IMR-90 (cell line): ENCODE data around the gene HSF2BP. TPM values are rescaled to one million over a fixed set of nuclear protein-coding genes. Genes with fewer than 3 reads are reported as not detected.
"Not testable (repeated sequence)": the region's sequence is repeated elsewhere in the genome, so short reads cannot be mapped to it uniquely, and the experiment has no call there.

Experiments
- ATAC-seq: fragments of 200-7000 bp; cut with Tn5 transposase; 2 replicates; pipeline ENCODE4 v1.9.1; 2020; ENCODE audit warnings: low read depth, mild to moderate bottlenecking, moderate library complexity
- BruUV-seq: library from RNA; stranded (reverse); fragments of 400-500 nt; replicated peaks from 2 replicates; lab custom pipeline; 2021; lab: Mats Ljungman, UMichigan
- CTCF ChIA-PET: fragments of 300-600 bp; formaldehyde crosslinking; extraction: SDS; loops from one replicate; lab custom pipeline; 2021; ENCODE audit warnings: antibody characterized with exemption; lab: Yijun Ruan, JAX
- POLR2A ChIA-PET: fragments of 300-600 bp; sonication (Branson Sonifier 250); formaldehyde crosslinking; loops from one replicate; lab custom pipeline; 2022; ENCODE audit warnings: antibody characterized with exemption; ENCODE audit not compliant: unreplicated experiment; lab: Charles Lee
- DNase-seq: peaks from one replicate; pipeline ENCODE4 v3.0.0; 2013
- H2AFZ ChIP-seq: replicated peaks from 2 replicates; pipeline ENCODE3; 2013; ENCODE audit warnings: low read length, mild to moderate bottlenecking; ENCODE audit not compliant: poor library complexity
- H2AK5ac ChIP-seq: 2 replicates; pipeline ENCODE4 v1.6.1; 2013; ENCODE audit warnings: low read depth, low read length, inconsistent platforms
- H2AK9ac ChIP-seq: replicated peaks from 2 replicates; pipeline ENCODE3; 2013; ENCODE audit warnings: mild to moderate bottlenecking, low read depth, low read length, moderate library complexity; ENCODE audit not compliant: poor library complexity
- H2BK120ac ChIP-seq: 2 replicates; pipeline ENCODE4 v1.6.1; 2013; ENCODE audit warnings: low read depth, low read length, inconsistent platforms
- H2BK15ac ChIP-seq: 3 replicates; pipeline ENCODE4 v1.6.1; 2013; ENCODE audit warnings: low read depth, low read length, inconsistent platforms
- H2BK20ac ChIP-seq: 2 replicates; pipeline ENCODE4 v1.6.1; 2013; ENCODE audit warnings: low read depth, mild to moderate bottlenecking, inconsistent platforms, low read length, moderate library complexity
- H2BK5ac ChIP-seq: 2 replicates; pipeline ENCODE4 v1.6.1; 2013; ENCODE audit warnings: mild to moderate bottlenecking, low read depth, low read length, inconsistent platforms; ENCODE audit not compliant: poor library complexity, severe bottlenecking
- H3K14ac ChIP-seq: replicated peaks from 2 replicates; pipeline ENCODE4 v1.6.1; 2013; ENCODE audit warnings: low read depth, low read length, inconsistent platforms
- H3K18ac ChIP-seq: 2 replicates; pipeline ENCODE4 v1.6.1; 2013; ENCODE audit warnings: low read depth, low read length, control low read depth
- H3K23ac ChIP-seq: 2 replicates; pipeline ENCODE4 v1.6.1; 2013; ENCODE audit warnings: low read depth, low read length, inconsistent platforms
- H3K27ac ChIP-seq: 2 replicates; pipeline ENCODE4 v1.5.1; 2013; ENCODE audit warnings: mild to moderate bottlenecking, control low read depth, low read length; ENCODE audit not compliant: insufficient read depth
- H3K27me3 ChIP-seq: 2 replicates; pipeline ENCODE4 v1.6.1; 2013; ENCODE audit warnings: low read length; ENCODE audit not compliant: control insufficient read depth, insufficient read depth
- H3K36me3 ChIP-seq: 2 replicates; pipeline ENCODE4 v1.6.1; 2013; ENCODE audit warnings: low read length, mixed read lengths; ENCODE audit not compliant: control insufficient read depth, insufficient read depth
- H3K4ac ChIP-seq: 2 replicates; pipeline ENCODE4 v1.6.1; 2013; ENCODE audit warnings: low read depth, low read length, inconsistent platforms
- H3K4me1 ChIP-seq: 2 replicates; pipeline ENCODE4 v1.6.1; 2013; ENCODE audit warnings: low read length, mixed read lengths; ENCODE audit not compliant: control insufficient read depth, insufficient read depth
- H3K4me2 ChIP-seq: 2 replicates; pipeline ENCODE4 v1.6.1; 2013; ENCODE audit warnings: low read depth, mild to moderate bottlenecking, control low read depth, low read length, moderate library complexity
- H3K4me3 ChIP-seq: 2 replicates; pipeline ENCODE4 v1.5.1; 2013; ENCODE audit warnings: low read depth, mild to moderate bottlenecking, control low read depth, low read length, moderate library complexity; ENCODE audit not compliant: insufficient read depth
- H3K56ac ChIP-seq: 2 replicates; pipeline ENCODE4 v1.6.1; 2013; ENCODE audit warnings: low read length, inconsistent platforms; ENCODE audit not compliant: insufficient read depth; ENCODE audit errors: extremely low read depth
- H3K79me1 ChIP-seq, 2 experiments: 2 replicates each; pipeline ENCODE4 v1.6.1; 2013; ENCODE audit warnings: low read length in 2 of 2, inconsistent platforms in 1 of 2, low read depth in 1 of 2
- H3K9ac ChIP-seq: 2 replicates; pipeline ENCODE4 v1.6.1; 2013; ENCODE audit warnings: low read depth, low read length, control low read depth
- H3K9me1 ChIP-seq: 2 replicates; pipeline ENCODE4 v1.6.1; 2013; ENCODE audit warnings: low read length, inconsistent platforms; ENCODE audit not compliant: insufficient read depth
- H3K9me3 ChIP-seq: 2 replicates; pipeline ENCODE4 v1.6.1; 2013; ENCODE audit warnings: low read length; ENCODE audit not compliant: control insufficient read depth, insufficient read depth
- H4K20me1 ChIP-seq: 2 replicates; pipeline ENCODE4 v1.6.1; 2013; ENCODE audit warnings: low read length, inconsistent platforms; ENCODE audit not compliant: insufficient read depth
- H4K5ac ChIP-seq: 2 replicates; pipeline ENCODE4 v1.6.1; 2013; ENCODE audit warnings: mild to moderate bottlenecking, low read depth, low read length, control low read depth
- H4K8ac ChIP-seq, 2 experiments: 2 replicates each; pipeline ENCODE4 v1.6.1; 2013; ENCODE audit warnings: low read depth in 2 of 2, low read length in 2 of 2, control low read depth in 1 of 2, inconsistent platforms in 1 of 2
- H4K91ac ChIP-seq: 2 replicates; pipeline ENCODE4 v1.6.1; 2013; ENCODE audit warnings: low read depth, low read length, inconsistent platforms; ENCODE audit not compliant: insufficient read depth
- WGBS, 2 experiments: methylation state at CpG; one replicate each; pipeline versions ENCODE4 v1.1.5 to v1.1.7; 2013; ENCODE audit warnings: missing lambda C conversion rate in 2 of 2; ENCODE audit not compliant: insufficient read length in 1 of 2; ENCODE audit errors: extremely low coverage in 2 of 2; 5-methylcytosine and 5-hydroxymethylcytosine counted together
- dilution Hi-C: fragments of 300-500 bp; cut with HindIII; formaldehyde crosslinking; loops from one replicate; pipeline ENCODE4 v1.14.3; 2018; ENCODE audit warnings: low sequenced_read_pairs; ENCODE audit not compliant: unreplicated experiment
- in situ Hi-C: fragments of 300-500 bp; cut with MboI; formaldehyde crosslinking; loops from 3 replicates; pipeline ENCODE4 v1.14.3; 2019; ENCODE audit warnings: low sequenced_read_pairs, inconsistent platforms, mixed read lengths
- intact Hi-C: fragments of 100-400 bp; cut with micrococcal nuclease; formaldehyde crosslinking; loops from 2 replicates; pipeline ENCODE4 v1.10.0; 2022
- polyA plus RNA-seq, 3 experiments: library from polyadenylated mRNA; depleted of rRNA; stranded (reverse); fragments of >200 nt; gene quantifications; 2 replicates each; pipeline ENCODE4 v1.2.3, GENCODE V29; 2012; ENCODE audit warnings: low replicate concordance in 1 of 3
- total RNA-seq: library from RNA; depleted of rRNA; stranded (reverse); fragments of >200 nt; gene quantifications from 2 replicates; pipeline ENCODE4 v1.2.3, GENCODE V29; 2012

HSF2BP gene
- total and polyA plus RNA-seq, 2 of the 4 experiments (the other 2 are of a cell fraction) = 0.87 to 0.90 TPM

- H3K9me3 ChIP-seq, H3K4ac ChIP-seq, H2BK120ac ChIP-seq, H3K4me1 ChIP-seq, H2AK5ac ChIP-seq, H4K20me1 ChIP-seq, H4K91ac ChIP-seq, H2AFZ ChIP-seq, H3K14ac ChIP-seq, intact Hi-C loops, ATAC-seq, H3K9ac ChIP-seq, H3K56ac ChIP-seq, H3K18ac ChIP-seq, CTCF ChIA-PET, H2BK15ac ChIP-seq, H2BK5ac ChIP-seq, dilution Hi-C loops, H3K79me1 ChIP-seq, in situ Hi-C loops, H3K27ac ChIP-seq, H3K36me3 ChIP-seq, H4K8ac ChIP-seq, BruUV-seq, H3K27me3 ChIP-seq, DNase-seq, H3K4me3 ChIP-seq, POLR2A ChIA-PET, H3K9me1 ChIP-seq, H3K4me2 ChIP-seq, H3K23ac ChIP-seq, H2BK20ac ChIP-seq, H2AK9ac ChIP-seq, H4K5ac ChIP-seq: not testable (repeated sequence)
- whole genome bisulfite sequencing, 2 experiments = no CpG with 5 or more reads among the region's 14 CpGs
These were observed 165.8 kb downstream of the HSF2BP start for GRCh38 chr21:43493471-43493870.

- BruUV-seq = not testable (repeated sequence)
These were observed 171.1 kb downstream of the HSF2BP start for GRCh38 chr21:43488235-43488634.

More at GRCh38 chr21:43488235-43488634, 171.1 kb downstream of the HSF2BP start:
- H4K8ac ChIP-seq, H3K4ac ChIP-seq, H2BK15ac ChIP-seq, CTCF ChIA-PET, H2BK20ac ChIP-seq, H3K18ac ChIP-seq, H3K27ac ChIP-seq, intact Hi-C loops, H3K4me1 ChIP-seq, H2AFZ ChIP-seq, dilution Hi-C loops, H2BK5ac ChIP-seq, ATAC-seq, H4K91ac ChIP-seq, in situ Hi-C loops, H4K20me1 ChIP-seq, H3K9me3 ChIP-seq, H3K23ac ChIP-seq, DNase-seq, H3K14ac ChIP-seq, H3K27me3 ChIP-seq, H3K9me1 ChIP-seq, H2AK9ac ChIP-seq, POLR2A ChIA-PET, H2AK5ac ChIP-seq, H3K4me2 ChIP-seq, H3K56ac ChIP-seq, H3K36me3 ChIP-seq, H2BK120ac ChIP-seq, H3K9ac ChIP-seq, H3K79me1 ChIP-seq, H3K4me3 ChIP-seq, H4K5ac ChIP-seq: not testable (repeated sequence)
- WGBS, 2 experiments = no CpG with 5 or more reads among the region's 17 CpGs
